OCI-LY7 (cell line): Measurements from ENCODE around the gene SIK3. TPM values are rescaled to one million over a fixed set of nuclear protein-coding genes. Genes with fewer than 3 reads are reported as not detected.

Experiments used
- BruUV-seq: library from RNA; stranded (reverse); fragments of 400-500 nt; replicated peaks from 2 replicates; lab custom pipeline; 2021; lab: Mats Ljungman, UMichigan
- CTCF ChIA-PET: fragments of 300-600 bp; sonication (Branson Sonifier 250); formaldehyde crosslinking; loops from one replicate; lab custom pipeline; 2022; ENCODE audit warnings: antibody characterized with exemption; ENCODE audit not compliant: unreplicated experiment; lab: Charles Lee
- POLR2A ChIA-PET: fragments of 300-600 bp; sonication (Branson Sonifier 250); formaldehyde crosslinking; loops from one replicate; lab custom pipeline; 2022; ENCODE audit warnings: antibody characterized with exemption; lab: Charles Lee
- DNase-seq: peaks from one replicate; pipeline ENCODE4 v3.0.0-alpha.2; 2015; ENCODE audit warnings: low spot score
- H2AFZ ChIP-seq: fragments of 200-600 bp; sonication (generic), shearing (Covaris generic); 2 replicates; pipeline ENCODE4 v1.6.1; 2014; ENCODE audit warnings: mild to moderate bottlenecking, antibody characterized with exemption, low read length, moderate library complexity
- H3K27ac ChIP-seq: fragments of 200-600 bp; sonication (generic); 2 replicates; pipeline ENCODE4 v1.5.1; 2014; ENCODE audit warnings: mixed run types, low read depth, mild to moderate bottlenecking, moderate library complexity, low read length, inconsistent platforms; ENCODE audit not compliant: poor library complexity, severe bottlenecking
- H3K36me3 ChIP-seq: fragments of 200-600 bp; sonication (generic); 2 replicates; pipeline ENCODE4 v1.6.1; 2014; ENCODE audit warnings: mild to moderate bottlenecking, antibody characterized with exemption, low read length, moderate library complexity, mixed read lengths; ENCODE audit not compliant: insufficient read depth
- H3K4me1 ChIP-seq: fragments of 200-600 bp; sonication (generic); 2 replicates; pipeline ENCODE4 v1.5.1; 2014; ENCODE audit warnings: mild to moderate bottlenecking, low read length; ENCODE audit not compliant: insufficient read depth, poor library complexity, severe bottlenecking
- H3K4me2 ChIP-seq: fragments of 200-600 bp; sonication (generic); 2 replicates; pipeline ENCODE4 v1.6.1; 2014; ENCODE audit warnings: mild to moderate bottlenecking, low read length
- H3K4me3 ChIP-seq: fragments of 200-600 bp; sonication (generic); 2 replicates; pipeline ENCODE4 v1.5.1; 2014; ENCODE audit warnings: mild to moderate bottlenecking, low read depth, low read length; ENCODE audit not compliant: poor library complexity, severe bottlenecking
- H3K79me2 ChIP-seq: fragments of 200-600 bp; sonication (generic); 2 replicates; pipeline ENCODE4 v1.6.1; 2016; ENCODE audit warnings: low read depth, mild to moderate bottlenecking, low read length, moderate library complexity, mixed read lengths; ENCODE audit not compliant: insufficient read depth
- H3K9me2 ChIP-seq: fragments of 200-600 bp; sonication (generic); 2 replicates; pipeline ENCODE4 v1.6.1; 2016; ENCODE audit warnings: mild to moderate bottlenecking, low read length, mixed read lengths; ENCODE audit not compliant: insufficient read depth
- H3K9me3 ChIP-seq: fragments of 200-600 bp; sonication (generic); 2 replicates; pipeline ENCODE4 v1.6.1; 2014; ENCODE audit warnings: mild to moderate bottlenecking, mixed run types, low read length, mixed read lengths
- H4K20me1 ChIP-seq: fragments of 200-600 bp; sonication (generic); 2 replicates; pipeline ENCODE4 v1.6.1; 2014; ENCODE audit warnings: mild to moderate bottlenecking, antibody characterized with exemption, low read length, moderate library complexity, mixed read lengths; ENCODE audit not compliant: insufficient read depth
- CTCF ChIP-seq: fragments of 200-600 bp; sonication (generic); conservative IDR thresholded peaks from 2 replicates; pipeline ENCODE4 v1.5.1; 2014; ENCODE audit warnings: mild to moderate bottlenecking, antibody characterized with exemption, low read length, moderate library complexity, mixed read lengths
- EZH2phosphoT487 ChIP-seq: fragments of 200-600 bp; sonication (generic); IDR thresholded peaks from 2 replicates; pipeline ENCODE4 v1.6.1; 2018; ENCODE audit warnings: low read depth, borderline replicate concordance, mild to moderate bottlenecking, mixed run types, antibody characterized with exemption, low read length, moderate library complexity, mixed read lengths
- intact Hi-C: fragments of 100-400 bp; cut with micrococcal nuclease; formaldehyde crosslinking; loops from one replicate; pipeline ENCODE4 v1.10.0; 2022; ENCODE audit not compliant: unreplicated experiment
- total RNA-seq, 2 experiments: library from RNA; depleted of rRNA in 1 of 2; stranded (reverse); fragments of >200 nt in 1 of 2; shearing (Covaris generic) in 1 of 2; gene quantifications; 2 replicates each; pipeline ENCODE4 v1.2.3, GENCODE V29; 2014 to 2022

SIK3 gene
- total RNA-seq, 2 experiments from 2014 or later: 29.3 to 72.9 TPM

DNA sequence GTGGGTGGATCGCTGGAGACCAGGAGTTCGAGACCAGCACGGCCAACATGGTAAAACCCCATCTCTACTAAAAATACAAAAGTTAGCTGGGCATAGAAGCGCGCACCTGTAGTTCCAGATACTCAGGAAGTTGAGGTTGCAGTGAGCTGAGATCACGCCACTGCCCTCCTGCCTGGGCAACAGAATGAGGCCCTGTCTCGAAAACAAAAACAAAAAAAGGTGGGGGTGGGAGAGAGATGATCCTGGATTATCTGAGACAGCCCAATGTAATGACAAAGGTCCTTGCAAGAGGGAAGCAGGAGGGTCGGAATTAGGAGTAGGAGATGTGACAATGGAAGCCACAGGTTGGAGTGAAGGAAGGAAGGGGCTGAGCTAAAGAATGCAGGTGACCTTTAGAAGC, 173.2 kb downstream of the SIK3 start:
- intact Hi-C loops: loop anchor here (5.0 kb wide), 1 partner anchor 43 kb away; no protein-coding TSS in a partner anchor
- H3K4me1 ChIP-seq: peaks cover 70% of the 10 kb centered on the region
- H3K4me2 ChIP-seq: peak overlapping the region; percentile 92
- CTCF ChIA-PET: interaction anchor here (0.6 to 1.4 kb wide), 7 partner anchors 9 to 171 kb away, joined by 3 to 7 read pairs (median 4); no protein-coding TSS in a partner anchor
- DNase-seq: peak; percentile 79
- POLR2A ChIA-PET: interaction anchor here (0.5 to 3.0 kb wide), 28 partner anchors 8 to 1645 kb away, joined by 3 to 23 read pairs (median 4); partner anchors contain the start of genes SIK3 and ZPR1
- TF ChIP-seq CTCF (no peak), EZH2phosphoT487 (no peak)
- no peaks in the 10 kb centered on the region for H4K20me1 ChIP-seq
- H3K9me2 ChIP-seq: no peaks in the 10 kb centered on the region
- BruUV-seq: no TSS peak
- H2AFZ ChIP-seq: no peak overlapping the region; the same call in 1 of the 2 replicates
- peaks cover 43% of the 10 kb centered on the region for H3K36me3 ChIP-seq
- H3K9me3 ChIP-seq: no peaks in the 10 kb centered on the region
- H3K27ac ChIP-seq: peak overlapping the region; percentile 97
- peak overlapping the region; percentile 55 for H3K4me3 ChIP-seq
- peaks cover 38% of the 10 kb centered on the region; the same call in 1 of the 2 replicates for H3K79me2 ChIP-seq

- Histone ChIP-seq H3K9me3 (no peaks in the 10 kb centered on the region), H3K9me2 (no peaks in the 10 kb centered on the region), H3K4me3 (no peak overlapping the region), H3K4me2 (no peak overlapping the region), H4K20me1 (no peaks in the 10 kb centered on the region), H3K27ac (peak overlapping the region; percentile 11), H3K79me2 (no peaks in the 10 kb centered on the region; the same call in 1 of the 2 replicates), H3K36me3 (peaks cover 24% of the 10 kb centered on the region), H2AFZ (no peak overlapping the region), H3K4me1 (peaks cover 48% of the 10 kb centered on the region)
- intact Hi-C loops: no loop called here
- ChIA-PET CTCF (no interaction called here), POLR2A (interaction anchor here (0.6 to 5.1 kb wide), 7 partner anchors 11 to 321 kb away, joined by 3 to 42 read pairs (median 3); no protein-coding TSS in a partner anchor)
- BruUV-seq: no TSS peak
- TF ChIP-seq CTCF (peak; percentile 36; the same call in 1 of the 2 replicates), EZH2phosphoT487 (no peak)
- no peak for DNase-seq
These were observed 179.1 kb downstream of the SIK3 start for GRCh38 chr11:116918925-116919655.
